Glutamatergic neuron (in vitro differentiated cells): ENCODE results near the gene SETMAR. TPM values are rescaled to one million over a fixed set of nuclear protein-coding genes. Genes with fewer than 3 reads are reported as not detected.

Source experiments
- DNase-seq: peaks from one replicate; pipeline ENCODE4 v3.0.0; 2022
- H3K27ac Mint-ChIP-seq: one replicate; pipeline ENCODE4 v1.8.0; 2020; ENCODE audit warnings: mild to moderate bottlenecking, mixed read lengths, inconsistent platforms; ENCODE audit not compliant: unreplicated experiment
- H3K27me3 Mint-ChIP-seq: one replicate; pipeline ENCODE4 v1.8.0; 2020; ENCODE audit warnings: mild to moderate bottlenecking, moderate library complexity, mixed read lengths, inconsistent platforms; ENCODE audit not compliant: unreplicated experiment
- H3K36me3 Mint-ChIP-seq: one replicate; pipeline ENCODE4 v1.8.0; 2020; ENCODE audit warnings: mild to moderate bottlenecking, mixed read lengths, inconsistent platforms; ENCODE audit not compliant: unreplicated experiment
- H3K4me1 Mint-ChIP-seq: one replicate; pipeline ENCODE4 v1.8.0; 2020; ENCODE audit warnings: mild to moderate bottlenecking, low read depth, mixed read lengths, inconsistent platforms; ENCODE audit not compliant: unreplicated experiment
- H3K4me3 Mint-ChIP-seq: one replicate; pipeline ENCODE4 v1.8.0; 2020; ENCODE audit warnings: mild to moderate bottlenecking, mixed read lengths, inconsistent platforms; ENCODE audit not compliant: unreplicated experiment
- H3K9me3 Mint-ChIP-seq: one replicate; pipeline ENCODE4 v1.8.0; 2020; ENCODE audit warnings: mild to moderate bottlenecking, moderate library complexity, mixed read lengths, inconsistent platforms; ENCODE audit not compliant: unreplicated experiment
- total RNA-seq: library from RNA; stranded (reverse); fragmentation: NEBNext Ultra II Directional; extraction: Animal tissue kit (Norgen Biotek cat#: 25700); gene quantifications from one replicate; pipeline ENCODE4 v1.2.1, GENCODE V29; 2021; ENCODE audit not compliant: unreplicated experiment
- TF ChIP-seq, protein P1 (sequence below): fragments of 200-600 bp; sonication (generic); IDR thresholded peaks from one replicate; pipeline ENCODE4 v1.5.0; 2021; ENCODE audit not compliant: partially characterized antibody, unreplicated experiment

SETMAR gene
- total RNA-seq, 1 donor from 2014 or later, result 31.6 TPM

DNA sequence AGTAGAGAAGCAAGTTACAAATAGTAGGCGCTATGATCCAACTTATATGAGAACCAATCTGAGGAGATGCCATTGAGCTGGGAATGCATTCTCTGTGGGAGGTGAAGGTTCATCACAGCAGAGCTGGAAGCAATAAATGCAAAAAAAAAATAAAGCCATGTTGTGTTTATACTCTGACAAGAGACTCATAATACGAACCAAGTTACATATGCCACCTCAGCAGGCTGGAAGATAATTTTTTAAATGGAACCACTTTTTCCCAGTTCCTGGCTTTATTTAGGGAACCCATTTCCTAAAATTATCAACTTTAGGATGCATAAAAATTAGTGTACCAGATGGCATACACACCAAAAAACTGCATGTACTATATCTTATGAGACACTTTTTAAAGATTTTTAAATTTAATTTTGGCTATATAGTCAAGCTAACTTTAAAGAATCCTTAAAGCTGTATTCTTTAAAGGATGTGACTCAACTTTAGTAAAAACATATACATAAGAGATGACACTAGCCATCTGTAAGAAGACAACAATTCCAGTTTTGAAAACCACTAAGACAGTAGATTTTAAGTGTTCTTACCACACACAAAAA is 23.6 kb upstream of the SETMAR start:
- no peak for DNase-seq
- Mint-ChIP-seq H3K27ac (no peak overlapping the region), H3K27me3 (no peaks in the 10 kb centered on the region), H3K4me1 (no peaks in the 10 kb centered on the region), H3K36me3 (no peaks in the 10 kb centered on the region), H3K9me3 (no peaks in the 10 kb centered on the region), H3K4me3 (no peak overlapping the region)
- TF ChIP-seq, protein P1, sequence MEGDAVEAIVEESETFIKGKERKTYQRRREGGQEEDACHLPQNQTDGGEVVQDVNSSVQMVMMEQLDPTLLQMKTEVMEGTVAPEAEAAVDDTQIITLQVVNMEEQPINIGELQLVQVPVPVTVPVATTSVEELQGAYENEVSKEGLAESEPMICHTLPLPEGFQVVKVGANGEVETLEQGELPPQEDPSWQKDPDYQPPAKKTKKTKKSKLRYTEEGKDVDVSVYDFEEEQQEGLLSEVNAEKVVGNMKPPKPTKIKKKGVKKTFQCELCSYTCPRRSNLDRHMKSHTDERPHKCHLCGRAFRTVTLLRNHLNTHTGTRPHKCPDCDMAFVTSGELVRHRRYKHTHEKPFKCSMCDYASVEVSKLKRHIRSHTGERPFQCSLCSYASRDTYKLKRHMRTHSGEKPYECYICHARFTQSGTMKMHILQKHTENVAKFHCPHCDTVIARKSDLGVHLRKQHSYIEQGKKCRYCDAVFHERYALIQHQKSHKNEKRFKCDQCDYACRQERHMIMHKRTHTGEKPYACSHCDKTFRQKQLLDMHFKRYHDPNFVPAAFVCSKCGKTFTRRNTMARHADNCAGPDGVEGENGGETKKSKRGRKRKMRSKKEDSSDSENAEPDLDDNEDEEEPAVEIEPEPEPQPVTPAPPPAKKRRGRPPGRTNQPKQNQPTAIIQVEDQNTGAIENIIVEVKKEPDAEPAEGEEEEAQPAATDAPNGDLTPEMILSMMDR, result no peak

GRCh38 chr3:4281991-4282390 is 21.2 kb upstream of the SETMAR start:
- no peaks in the 10 kb centered on the region for H3K9me3 Mint-ChIP-seq
- no peaks in the 10 kb centered on the region for H3K27me3 Mint-ChIP-seq
- no peak overlapping the region for H3K4me3 Mint-ChIP-seq
- TF ChIP-seq, protein P1, result no peak
- no peaks in the 10 kb centered on the region for H3K4me1 Mint-ChIP-seq
- H3K36me3 Mint-ChIP-seq, result no peaks in the 10 kb centered on the region
- no peak overlapping the region for H3K27ac Mint-ChIP-seq
- no peak for DNase-seq

DNA sequence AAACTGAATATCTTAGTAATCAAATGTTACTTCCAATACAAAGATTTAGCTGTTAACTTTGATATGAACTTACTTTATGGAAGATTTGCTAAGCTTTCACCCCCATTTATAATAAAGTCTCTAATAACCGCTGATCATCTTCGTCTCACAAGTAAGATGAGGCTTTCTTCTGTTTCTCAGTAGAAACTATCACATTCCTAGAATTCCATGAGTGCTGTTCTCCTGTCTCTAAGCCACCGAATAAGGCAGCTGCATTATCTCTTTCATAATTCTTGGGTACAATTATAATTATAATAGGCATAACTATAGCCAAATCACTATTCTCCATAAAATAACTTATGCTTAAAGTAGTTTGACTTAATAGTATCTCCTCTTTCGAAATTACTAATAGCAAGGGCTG is 18.3 kb upstream of the SETMAR start:
- no peaks in the 10 kb centered on the region for H3K27me3 Mint-ChIP-seq
- no peak overlapping the region for H3K27ac Mint-ChIP-seq
- DNase-seq, result no peak
- no peaks in the 10 kb centered on the region for H3K9me3 Mint-ChIP-seq
- TF ChIP-seq, protein P1, result no peak
- no peaks in the 10 kb centered on the region for H3K36me3 Mint-ChIP-seq
- no peaks in the 10 kb centered on the region for H3K4me1 Mint-ChIP-seq
- H3K4me3 Mint-ChIP-seq, result no peak overlapping the region

DNA sequence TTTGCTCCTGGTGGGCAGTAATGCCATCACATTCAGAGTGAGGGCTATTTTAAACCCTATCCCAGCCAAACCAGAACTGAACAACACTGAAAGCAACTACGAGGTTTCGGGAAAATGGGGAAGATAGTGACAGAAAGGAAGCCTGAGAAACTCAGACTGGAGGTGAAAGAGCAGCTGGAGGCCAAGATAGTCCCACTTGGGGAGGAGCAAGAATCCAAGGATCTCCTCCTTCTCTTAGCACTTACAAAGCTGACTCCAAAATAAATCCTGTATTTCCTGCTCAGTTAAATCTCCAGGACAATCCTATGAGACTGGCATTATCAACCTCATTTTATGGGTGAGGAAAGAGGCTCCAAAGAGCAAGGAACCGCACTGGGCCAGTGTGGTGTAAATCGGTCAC is 14.1 kb upstream of the SETMAR start:
- H3K36me3 Mint-ChIP-seq, result no peaks in the 10 kb centered on the region
- H3K27me3 Mint-ChIP-seq, result no peaks in the 10 kb centered on the region
- no peak overlapping the region for H3K27ac Mint-ChIP-seq
- no peak for DNase-seq
- no peak overlapping the region for H3K4me3 Mint-ChIP-seq
- TF ChIP-seq, protein P1, result no peak
- H3K9me3 Mint-ChIP-seq, result no peaks in the 10 kb centered on the region
- H3K4me1 Mint-ChIP-seq, result no peaks in the 10 kb centered on the region

GRCh38 chr3:4290272-4290893 is 12.8 kb upstream of the SETMAR start:
- DNase-seq, result peak; percentile 32

More at GRCh38 chr3:4290272-4290893, 12.8 kb upstream of the SETMAR start:
- H3K36me3 Mint-ChIP-seq, result no peaks in the 10 kb centered on the region
- TF ChIP-seq, protein P1, result peak; percentile 93
- H3K27me3 Mint-ChIP-seq, result no peaks in the 10 kb centered on the region
- no peak overlapping the region for H3K4me3 Mint-ChIP-seq
- H3K27ac Mint-ChIP-seq, result no peak overlapping the region
- H3K4me1 Mint-ChIP-seq, result no peaks in the 10 kb centered on the region
- no peaks in the 10 kb centered on the region for H3K9me3 Mint-ChIP-seq
